DOHH2 (cell line): Measurements from ENCODE around the gene KIF13A.

Experiments
- H3F3A ChIP-seq: fragments of 200-600 bp; sonication (generic), shearing (Covaris generic); 2 replicates; pipeline ENCODE4 v1.6.0; 2016; ENCODE audit warnings: antibody characterized with exemption, mild to moderate bottlenecking; ENCODE audit not compliant: control insufficient read depth, insufficient read depth
- H3K27ac ChIP-seq: fragments of 200-600 bp; sonication (generic); 2 replicates; pipeline ENCODE4 v1.5.1; 2014; ENCODE audit warnings: low read depth, mild to moderate bottlenecking, low read length, moderate library complexity
- H3K27me3 ChIP-seq: fragments of 200-600 bp; sonication (generic); 2 replicates; pipeline ENCODE4 v1.6.1; 2014; ENCODE audit warnings: mild to moderate bottlenecking, low read length, mixed read lengths; ENCODE audit not compliant: control insufficient read depth
- H3K36me3 ChIP-seq: fragments of 200-600 bp; sonication (generic); 2 replicates; pipeline ENCODE4 v1.6.1; 2014; ENCODE audit warnings: mild to moderate bottlenecking, low read length, moderate library complexity, mixed read lengths; ENCODE audit not compliant: control insufficient read depth
- H3K4me1 ChIP-seq: fragments of 200-600 bp; sonication (generic); 2 replicates; pipeline ENCODE4 v1.6.1; 2014; ENCODE audit warnings: mild to moderate bottlenecking, low read length, mixed read lengths; ENCODE audit not compliant: control insufficient read depth
- H3K4me2 ChIP-seq: fragments of 200-600 bp; sonication (generic); 2 replicates; pipeline ENCODE4 v1.6.0; 2014; ENCODE audit warnings: mild to moderate bottlenecking, low read length, moderate library complexity
- H3K4me3 ChIP-seq: fragments of 200-600 bp; sonication (generic); 2 replicates; pipeline ENCODE4 v1.5.1; 2014; ENCODE audit warnings: mild to moderate bottlenecking, low read length, mixed read lengths
- H3K79me2 ChIP-seq: fragments of 200-600 bp; sonication (generic); 2 replicates; pipeline ENCODE4 v1.6.1; 2014; ENCODE audit warnings: mild to moderate bottlenecking, low read length, mixed read lengths; ENCODE audit not compliant: control insufficient read depth
- H3K9me2 ChIP-seq: fragments of 200-600 bp; sonication (generic); replicated peaks from 2 replicates; pipeline ENCODE4 v1.6.1; 2014; ENCODE audit warnings: mild to moderate bottlenecking, low read length, mixed read lengths; ENCODE audit not compliant: control insufficient read depth
- H3K9me3 ChIP-seq: fragments of 200-600 bp; sonication (generic); 2 replicates; pipeline ENCODE4 v1.6.1; 2014; ENCODE audit warnings: antibody characterized with exemption, low read length, mixed read lengths; ENCODE audit not compliant: control insufficient read depth, insufficient read depth
- H4K20me1 ChIP-seq: fragments of 200-600 bp; sonication (generic); 2 replicates; pipeline ENCODE4 v1.6.0; 2014; ENCODE audit warnings: low read depth, mild to moderate bottlenecking, antibody characterized with exemption, low read length, moderate library complexity; ENCODE audit not compliant: control insufficient read depth, insufficient read depth
- EZH2phosphoT487 ChIP-seq: fragments of 200-600 bp; sonication (generic); IDR thresholded peaks from 2 replicates; pipeline ENCODE4 v1.6.1; 2017; ENCODE audit warnings: borderline replicate concordance, mild to moderate bottlenecking, antibody characterized with exemption, low read length, moderate library complexity, mixed read lengths
- TF ChIP-seq, protein P1 (sequence below): fragments of 200-600 bp; sonication (generic); IDR thresholded peaks from one replicate; pipeline ENCODE4 v1.5.1; 2014; ENCODE audit warnings: antibody characterized with exemption, mild to moderate bottlenecking, low read depth, low read length; ENCODE audit not compliant: poor library complexity, severe bottlenecking

The KIF13A gene

DNA sequence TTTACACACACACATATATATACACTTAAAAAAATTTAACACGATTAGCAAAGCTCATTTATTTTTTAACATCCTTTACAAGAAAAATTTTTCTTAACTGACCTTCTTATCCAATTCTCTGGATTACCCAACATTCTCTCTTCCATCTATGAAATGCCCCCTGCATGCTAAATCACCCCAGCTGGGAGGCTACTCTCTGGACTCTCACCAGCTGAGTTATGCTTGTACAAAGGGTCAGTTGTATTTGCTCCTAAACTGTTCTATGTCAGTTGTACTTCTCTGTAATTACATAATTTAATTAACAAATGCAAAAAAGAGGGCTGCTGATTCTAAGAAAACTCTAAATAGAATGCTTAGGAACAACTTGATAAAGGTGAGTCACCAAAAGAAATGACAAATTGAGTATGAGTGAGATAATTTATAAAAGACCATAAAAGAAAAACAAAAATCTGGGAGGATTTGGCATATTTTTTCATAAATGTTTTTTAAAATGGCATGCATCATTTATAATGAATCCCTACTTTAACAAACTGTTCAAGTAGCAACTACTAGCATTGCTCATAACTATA, 120.5 kb downstream of the KIF13A start:
- H3K9me3 ChIP-seq: no peaks in the 10 kb centered on the region
- H3K4me1 ChIP-seq: no peaks in the 10 kb centered on the region
- no peaks in the 10 kb centered on the region for H3K79me2 ChIP-seq
- no peaks in the 10 kb centered on the region for H4K20me1 ChIP-seq
- H3K9me2 ChIP-seq: no peaks in the 10 kb centered on the region
- no peaks in the 10 kb centered on the region for H3K36me3 ChIP-seq
- peaks cover 13% of the 10 kb centered on the region for H3K27me3 ChIP-seq
- H3K27ac ChIP-seq: no peak overlapping the region
- TF ChIP-seq, protein P1, sequence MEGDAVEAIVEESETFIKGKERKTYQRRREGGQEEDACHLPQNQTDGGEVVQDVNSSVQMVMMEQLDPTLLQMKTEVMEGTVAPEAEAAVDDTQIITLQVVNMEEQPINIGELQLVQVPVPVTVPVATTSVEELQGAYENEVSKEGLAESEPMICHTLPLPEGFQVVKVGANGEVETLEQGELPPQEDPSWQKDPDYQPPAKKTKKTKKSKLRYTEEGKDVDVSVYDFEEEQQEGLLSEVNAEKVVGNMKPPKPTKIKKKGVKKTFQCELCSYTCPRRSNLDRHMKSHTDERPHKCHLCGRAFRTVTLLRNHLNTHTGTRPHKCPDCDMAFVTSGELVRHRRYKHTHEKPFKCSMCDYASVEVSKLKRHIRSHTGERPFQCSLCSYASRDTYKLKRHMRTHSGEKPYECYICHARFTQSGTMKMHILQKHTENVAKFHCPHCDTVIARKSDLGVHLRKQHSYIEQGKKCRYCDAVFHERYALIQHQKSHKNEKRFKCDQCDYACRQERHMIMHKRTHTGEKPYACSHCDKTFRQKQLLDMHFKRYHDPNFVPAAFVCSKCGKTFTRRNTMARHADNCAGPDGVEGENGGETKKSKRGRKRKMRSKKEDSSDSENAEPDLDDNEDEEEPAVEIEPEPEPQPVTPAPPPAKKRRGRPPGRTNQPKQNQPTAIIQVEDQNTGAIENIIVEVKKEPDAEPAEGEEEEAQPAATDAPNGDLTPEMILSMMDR: no peak
- TF ChIP-seq EZH2phosphoT487: no peak
- H3K4me3 ChIP-seq: no peak overlapping the region
- no peaks in the 10 kb centered on the region for H3F3A ChIP-seq
- H3K4me2 ChIP-seq: no peak overlapping the region

DNA sequence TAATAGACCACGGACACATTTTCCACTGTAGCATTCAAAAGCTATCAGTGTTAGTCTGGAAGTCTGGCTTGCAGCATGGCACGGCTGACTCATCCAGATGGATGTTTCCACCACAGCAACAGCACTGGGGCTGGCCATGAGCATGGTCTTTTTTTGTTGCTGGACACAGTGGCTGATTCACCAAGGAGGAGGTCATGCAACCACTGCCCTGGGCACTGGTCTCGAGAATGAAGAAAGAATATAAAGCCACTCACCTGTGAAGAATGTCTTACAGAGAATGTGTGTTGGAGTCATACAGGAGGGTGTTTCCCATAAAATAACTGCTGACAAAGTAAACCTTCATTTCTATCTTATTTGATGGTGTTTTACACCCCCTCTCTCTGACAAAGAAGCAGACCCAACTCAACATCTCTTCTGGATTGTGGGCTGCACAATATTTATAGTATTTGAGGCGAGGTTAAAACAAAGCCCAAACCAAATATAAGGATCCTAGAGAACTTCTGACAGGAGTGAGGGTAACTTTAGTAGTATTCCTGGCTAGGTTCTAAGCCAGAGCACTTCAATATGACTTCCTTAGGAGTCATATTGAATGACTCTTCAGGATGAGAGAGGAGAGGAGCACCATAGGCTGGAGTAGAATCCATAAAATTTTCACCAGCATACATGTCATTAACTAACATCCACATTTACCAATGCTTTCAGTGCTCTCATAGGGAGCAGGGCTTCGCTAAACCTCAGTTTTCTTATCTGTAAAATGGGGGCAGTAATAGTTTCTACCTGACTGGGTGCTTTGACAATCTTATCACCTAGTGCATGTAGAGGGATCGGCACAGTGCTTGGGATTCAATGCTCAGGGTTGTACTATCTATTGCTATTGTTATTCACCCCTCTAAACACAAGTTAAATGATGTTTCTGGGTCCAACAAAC, 121.4 kb downstream of the KIF13A start:
- no peaks in the 10 kb centered on the region for H3K9me3 ChIP-seq
- H3K4me1 ChIP-seq: no peaks in the 10 kb centered on the region
- no peak overlapping the region for H3K4me2 ChIP-seq
- no peak for TF ChIP-seq EZH2phosphoT487
- TF ChIP-seq, protein P1: no peak
- H3K9me2 ChIP-seq: no peaks in the 10 kb centered on the region
- no peak overlapping the region for H3K4me3 ChIP-seq
- no peaks in the 10 kb centered on the region for H3F3A ChIP-seq
- H3K27ac ChIP-seq: no peak overlapping the region
- no peaks in the 10 kb centered on the region for H3K36me3 ChIP-seq
- H3K79me2 ChIP-seq: no peaks in the 10 kb centered on the region
- H3K27me3 ChIP-seq: peaks cover 13% of the 10 kb centered on the region
- no peaks in the 10 kb centered on the region for H4K20me1 ChIP-seq

DNA sequence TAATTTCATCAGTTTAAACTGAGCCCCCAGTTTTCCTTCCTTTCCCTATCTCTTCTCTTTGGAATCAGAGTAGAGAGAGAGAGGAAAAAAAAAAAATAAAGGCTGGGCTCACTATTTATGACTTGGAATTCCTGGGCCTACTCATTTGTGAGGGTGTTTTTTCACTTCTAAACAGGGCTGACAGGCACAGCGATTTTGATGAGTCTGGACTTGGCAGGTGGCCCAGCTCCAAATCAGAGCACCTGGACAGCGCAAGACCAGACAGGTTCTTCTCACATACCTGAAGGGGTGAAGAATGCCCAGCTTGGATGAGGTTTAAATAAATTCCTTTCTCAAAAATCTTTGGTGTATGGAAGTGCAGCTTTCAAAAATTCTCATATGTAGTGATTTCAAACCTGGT, 122.2 kb downstream of the KIF13A start:
- H3K27ac ChIP-seq: no peak overlapping the region
- H3K9me2 ChIP-seq: no peaks in the 10 kb centered on the region
- no peak overlapping the region for H3K4me2 ChIP-seq
- no peaks in the 10 kb centered on the region for H3F3A ChIP-seq
- no peaks in the 10 kb centered on the region for H3K4me1 ChIP-seq
- no peak overlapping the region for H3K4me3 ChIP-seq
- no peaks in the 10 kb centered on the region for H3K36me3 ChIP-seq
- no peaks in the 10 kb centered on the region for H3K79me2 ChIP-seq
- no peaks in the 10 kb centered on the region for H4K20me1 ChIP-seq
- H3K27me3 ChIP-seq: peaks cover 13% of the 10 kb centered on the region
- TF ChIP-seq EZH2phosphoT487: no peak
- TF ChIP-seq, protein P1: no peak
- H3K9me3 ChIP-seq: no peaks in the 10 kb centered on the region
